Measurements from ENCODE around the gene TENM3.

DNA sequence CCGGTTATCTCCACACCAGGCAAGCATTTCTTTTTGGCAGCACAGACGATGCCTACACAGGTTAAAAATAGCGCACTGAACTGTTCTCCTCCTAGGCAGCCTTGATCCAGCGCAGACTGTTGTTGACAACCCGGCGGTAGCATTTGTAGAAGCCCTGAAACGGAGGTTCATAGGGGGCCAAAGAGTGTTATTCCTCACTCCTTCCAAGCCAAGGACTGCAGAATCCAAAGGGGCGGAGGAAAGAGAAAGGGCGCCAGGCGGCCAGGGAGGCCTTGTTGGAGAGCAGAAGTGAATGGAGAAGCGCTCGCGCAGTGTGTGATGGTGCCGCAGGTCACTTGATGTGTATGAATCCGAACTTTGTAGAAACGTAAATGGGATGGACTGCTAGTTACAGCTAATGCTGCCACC lies 82.7 kb downstream of the TENM3 start:
- TF ChIP-seq, protein P1, sequence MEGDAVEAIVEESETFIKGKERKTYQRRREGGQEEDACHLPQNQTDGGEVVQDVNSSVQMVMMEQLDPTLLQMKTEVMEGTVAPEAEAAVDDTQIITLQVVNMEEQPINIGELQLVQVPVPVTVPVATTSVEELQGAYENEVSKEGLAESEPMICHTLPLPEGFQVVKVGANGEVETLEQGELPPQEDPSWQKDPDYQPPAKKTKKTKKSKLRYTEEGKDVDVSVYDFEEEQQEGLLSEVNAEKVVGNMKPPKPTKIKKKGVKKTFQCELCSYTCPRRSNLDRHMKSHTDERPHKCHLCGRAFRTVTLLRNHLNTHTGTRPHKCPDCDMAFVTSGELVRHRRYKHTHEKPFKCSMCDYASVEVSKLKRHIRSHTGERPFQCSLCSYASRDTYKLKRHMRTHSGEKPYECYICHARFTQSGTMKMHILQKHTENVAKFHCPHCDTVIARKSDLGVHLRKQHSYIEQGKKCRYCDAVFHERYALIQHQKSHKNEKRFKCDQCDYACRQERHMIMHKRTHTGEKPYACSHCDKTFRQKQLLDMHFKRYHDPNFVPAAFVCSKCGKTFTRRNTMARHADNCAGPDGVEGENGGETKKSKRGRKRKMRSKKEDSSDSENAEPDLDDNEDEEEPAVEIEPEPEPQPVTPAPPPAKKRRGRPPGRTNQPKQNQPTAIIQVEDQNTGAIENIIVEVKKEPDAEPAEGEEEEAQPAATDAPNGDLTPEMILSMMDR (IDR thresholded peaks at IDR 0.05; ENCODE audit: insufficient read depth, low read length, poor library complexity, severe bottlenecking), result no peak
- no peak for TF ChIP-seq EZH2phosphoT487 (conservative IDR thresholded peaks at IDR 0.05; ENCODE audit: low read length)
